K562 (cell line): Measurements from ENCODE around the gene HSPB6. TPM values are rescaled to one million over a fixed set of nuclear protein-coding genes. Genes with fewer than 3 reads are reported as not detected.
A peak's percentile ranks its signal among the peaks of the same experiment; 100 is the strongest.

Experiments used
- ATAC-seq: fragments of 200-7000 bp; cut with Tn5 transposase; 3 replicates; pipeline ENCODE4 v1.9.1; 2020; ENCODE audit warnings: moderate library complexity
- BruUV-seq: library from RNA; stranded (reverse); fragments of 400-500 nt; replicated peaks from 2 replicates; lab custom pipeline; 2021; lab: Mats Ljungman, UMichigan
- CTCF ChIA-PET: fragments of 300-600 bp; formaldehyde crosslinking; extraction: SDS; loops from one replicate; lab custom pipeline; 2021; ENCODE audit warnings: low intra/inter-chr PET ratio; lab: Yijun Ruan, JAX
- POLR2A ChIA-PET: fragments of 300-600, 350-650 bp; sonication (Branson Sonifier 250); formaldehyde crosslinking; extraction: SDS; loops from one replicate; lab custom pipeline; 2021; ENCODE audit warnings: antibody characterized with exemption, inconsistent platforms; lab: Yijun Ruan, JAX
- DNase-seq, 4 experiments: peaks; one replicate each; pipeline versions ENCODE4 v3.0.0 to v3.0.0-alpha.2; 2011 to 2018; ENCODE audit warnings: low spot score in 3 of 4, mixed read lengths in 3 of 4; ENCODE audit errors: extremely low read depth in 1 of 4
- FAIRE-seq: peaks from 2 replicates; lab custom pipeline; 2011; peaks lifted over from hg19 to GRCh38; lab: Jason Lieb, UNC
- H2AFZ ChIP-seq: 2 replicates; pipeline ENCODE4 v1.6.0; 2011; ENCODE audit warnings: low read depth, low read length, control low read depth, inconsistent platforms
- H3K27ac ChIP-seq: fragments of 200-600 bp; 3 replicates; pipeline ENCODE4 v1.8.0; 2011; ENCODE audit warnings: low read depth, mild to moderate bottlenecking, control low read depth, inconsistent platforms, low read length, moderate library complexity, mixed read lengths; ENCODE audit errors: extremely low read depth
- H3K27me3 ChIP-seq, 2 experiments: fragments of 300-600 bp in 1 of 2; 2 replicates in 1 of 2; 3 replicates in 1 of 2; pipeline versions ENCODE4 v1.6.0 to v1.8.0; 2011; ENCODE audit warnings: inconsistent platforms in 2 of 2, low read length in 2 of 2, mild to moderate bottlenecking in 1 of 2, mixed read lengths in 1 of 2, moderate library complexity in 1 of 2; ENCODE audit not compliant: control insufficient read depth in 2 of 2, insufficient read depth in 2 of 2
- H3K36me3 ChIP-seq: fragments of 300-600 bp; 3 replicates; pipeline ENCODE4 v1.8.0; 2011; ENCODE audit warnings: mild to moderate bottlenecking, low read length, inconsistent platforms; ENCODE audit not compliant: control insufficient read depth, insufficient read depth
- H3K4me1 ChIP-seq, 2 experiments: fragments of 200-600 bp in 1 of 2; replicated peaks in 1 of 2; 2 replicates in 1 of 2; 3 replicates in 1 of 2; pipeline versions ENCODE4 v1.5.1 to v1.8.0; 2011; ENCODE audit warnings: inconsistent platforms in 2 of 2, low read length in 2 of 2, mild to moderate bottlenecking in 1 of 2, mixed read lengths in 1 of 2, moderate library complexity in 1 of 2; ENCODE audit not compliant: control insufficient read depth in 2 of 2, insufficient read depth in 2 of 2
- H3K4me2 ChIP-seq: 2 replicates; pipeline ENCODE4 v1.6.1; 2011; ENCODE audit warnings: low read length, control low read depth, inconsistent platforms, mixed read lengths; ENCODE audit not compliant: insufficient read depth
- H3K4me3 ChIP-seq: fragments of 200-600 bp; sonication (generic), shearing (Covaris generic); 2 replicates; pipeline ENCODE4 v1.5.1; 2016; ENCODE audit warnings: control low read depth, inconsistent platforms
- H3K79me2 ChIP-seq: fragments of 200-600 bp; 3 replicates; pipeline ENCODE4 v1.8.0; 2011; ENCODE audit warnings: low read length, inconsistent platforms; ENCODE audit not compliant: control insufficient read depth, insufficient read depth
- H3K9ac ChIP-seq, 2 experiments: 2 replicates each; pipeline versions ENCODE4 v1.6.0 to v1.6.1; 2011; ENCODE audit warnings: low read depth in 2 of 2, low read length in 2 of 2, control low read depth in 1 of 2, inconsistent platforms in 1 of 2, mild to moderate bottlenecking in 1 of 2, mixed read lengths in 1 of 2; ENCODE audit not compliant: insufficient read depth in 1 of 2
- H3K9me1 ChIP-seq: one replicate; pipeline ENCODE4 v1.6.0; 2011; ENCODE audit warnings: inconsistent platforms, mild to moderate bottlenecking, low read length, moderate library complexity; ENCODE audit not compliant: control insufficient read depth, insufficient read depth
- H3K9me3 ChIP-seq: replicated peaks from 2 replicates; pipeline ENCODE4 v1.5.1; 2011; ENCODE audit warnings: low read depth, low read length, inconsistent platforms; ENCODE audit not compliant: control insufficient read depth, insufficient read depth
- H4K20me1 ChIP-seq: replicated peaks from 2 replicates; pipeline ENCODE4 v1.6.1; 2011; ENCODE audit warnings: low read length, inconsistent platforms, mixed read lengths; ENCODE audit not compliant: control insufficient read depth, insufficient read depth
- HIVEP1 ChIP-seq: fragments of 250-450 bp; sonication (Bioruptor Pico); IDR thresholded peaks from 2 replicates; pipeline ENCODE4 v1.4.0; 2020; ENCODE audit warnings: mild to moderate bottlenecking
- IRF2 ChIP-seq: sonication (generic); formaldehyde crosslinking; IDR thresholded peaks from 2 replicates; pipeline ENCODE4 v1.8.1; 2022; ENCODE audit warnings: mild to moderate bottlenecking, missing genetic modification reagents
- NR1H2 ChIP-seq: sonication (generic); formaldehyde crosslinking; IDR thresholded peaks from 2 replicates; pipeline ENCODE4 v1.4.0; 2020; ENCODE audit warnings: mild to moderate bottlenecking, missing genetic modification reagents
- ZKSCAN1 ChIP-seq: fragments of 150-350 bp; IDR thresholded peaks from 2 replicates; pipeline ENCODE4 v1.6.1; 2016; ENCODE audit warnings: low read depth, low read length
- ZNF232 ChIP-seq: sonication (generic); formaldehyde crosslinking; IDR thresholded peaks from 2 replicates; pipeline ENCODE4 v1.8.0; 2022; ENCODE audit warnings: mild to moderate bottlenecking, missing genetic modification reagents
- ZNF277 ChIP-seq: fragments of 250-450 bp; sonication (Bioruptor Pico); IDR thresholded peaks from 2 replicates; pipeline ENCODE4 v1.8.0; 2022; ENCODE audit warnings: inconsistent platforms, mild to moderate bottlenecking, moderate library complexity, borderline replicate concordance
- WGBS: fragments of 100-300 bp; shearing (Covaris generic); methylation state at CpG from one replicate; pipeline ENCODE4 v1.1.6; 2016; ENCODE audit warnings: low coverage, mixed read lengths; ENCODE audit not compliant: insufficient coverage; ENCODE audit errors: missing lambda C conversion rate; 5-methylcytosine and 5-hydroxymethylcytosine counted together
- in situ Hi-C: fragments of 300-500 bp; cut with MboI; formaldehyde crosslinking; loops from 4 replicates; pipeline ENCODE4 v1.15.0; 2018; ENCODE audit warnings: inconsistent platforms, mixed read lengths
- intact Hi-C: fragments of 100-400 bp; cut with micrococcal nuclease; formaldehyde crosslinking; loops from 2 replicates; pipeline ENCODE4 v1.14.2; 2022
- polyA plus RNA-seq, 8 experiments: library from polyadenylated mRNA; depleted of rRNA in 4 of 8; stranded (reverse) in 5 of 8; unstranded in 3 of 8; fragments of >200 nt; fragmentation: Nextera tagmentation in 2 of 8; fragmentation: Illumina TruSeq in 1 of 8; extraction: Ambion mirVana in 2 of 8; extraction: Trizol in 1 of 8; gene quantifications; 2 replicates each; pipeline versions ENCODE4 v1.2.1 to v1.2.3, GENCODE V29; 2011 to 2014; ENCODE audit warnings: inconsistent platforms in 1 of 8, missing spikeins in 1 of 8
- total RNA-seq, 7 experiments: library from RNA; depleted of rRNA in 6 of 7; stranded (reverse); fragments of >200 nt in 6 of 7; fragmentation: Illumina TruSeq in 2 of 7; extraction: Trizol in 2 of 7; gene quantifications; 2 replicates each; pipeline versions ENCODE4 v1.2.1 to v1.2.3, GENCODE V29; 2011 to 2021; ENCODE audit warnings: low replicate concordance in 1 of 7

The HSPB6 gene
- total and polyA plus RNA-seq, 9 of the 15 experiments (the other 6 are each of a cell fraction or from before 2014, with no cell fraction given), result 0.55 TPM; not detected in 8

DNA sequence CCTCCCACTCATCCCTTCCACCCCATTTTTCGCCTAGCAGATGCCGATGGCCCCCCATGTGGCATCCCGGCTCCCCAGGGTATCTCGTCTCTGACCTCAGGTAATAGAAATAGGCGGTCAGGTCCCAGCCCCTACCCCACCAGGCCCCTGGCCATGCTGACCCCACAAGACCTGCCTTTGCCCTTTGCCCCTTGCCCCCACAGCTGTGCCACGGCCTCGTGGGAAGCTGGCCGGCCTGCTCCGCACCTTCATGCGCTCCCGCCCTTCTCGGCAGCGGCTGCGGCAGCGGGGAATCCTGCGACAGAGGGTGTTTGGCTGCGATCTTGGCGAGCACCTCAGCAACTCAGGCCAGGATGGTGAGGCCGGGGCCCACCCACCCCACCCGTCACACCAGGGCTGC, 23.9 kb upstream of the HSPB6 start:
- Histone ChIP-seq H3K4me1 (peaks cover 5 to 37% of the 10 kb centered on the region in 2 experiments; a peak in 4 of 5 replicates), H4K20me1 (no peaks in the 10 kb centered on the region), H3K9me3 (no peaks in the 10 kb centered on the region), H3K9me1 (no peaks in the 10 kb centered on the region), H3K27ac (no peak overlapping the region), H3K36me3 (peaks cover 24% of the 10 kb centered on the region; the same call in 2 of the 3 replicates), H3K9ac (peak overlapping the region in 1 of 2 experiments; percentile 26; a peak in 1 of 4 replicates), H3K4me2 (no peak overlapping the region), H3K4me3 (no peak overlapping the region), H3K79me2 (peaks cover 5% of the 10 kb centered on the region; the same call in 1 of the 3 replicates), H3K27me3 (no peaks in the 10 kb centered on the region), H2AFZ (no peak overlapping the region)
- intact Hi-C loops, result no loop called here
- FAIRE-seq, result no peak
- no peak for DNase-seq
- in situ Hi-C loops, result no loop called here
- TF ChIP-seq ZNF277 (CRISPR knock-in tag), result no peak
- no peak for TF ChIP-seq NR1H2 (CRISPR knock-in tag)
- TF ChIP-seq ZKSCAN1, result no peak
- no peak for TF ChIP-seq HIVEP1
- TF ChIP-seq ZNF232 (CRISPR knock-in tag), result no peak
- no peak for TF ChIP-seq IRF2 (CRISPR knock-in tag)
- WGBS, result 94% methylated on average over 5 of the region's 20 CpGs
- ChIA-PET CTCF (no interaction called here), POLR2A (no interaction called here)
- no TSS peak for BruUV-seq
- no peak for ATAC-seq
